Testis (tissue), 2 donors: ENCODE results near the gene ERMP1.

ENCODE experiments used
- POLR2A ChIP-seq: fragments of 450-650 bp; IDR thresholded peaks from one replicate; pipeline ENCODE4 v1.6.1; 2017; ENCODE audit warnings: antibody characterized with exemption, mild to moderate bottlenecking, moderate library complexity
- TF ChIP-seq, protein P1 (sequence below), 3 experiments: fragments of 450-650 bp in 2 of 3; fragments of 200-600 bp in 1 of 3; sonication (generic) in 1 of 3; IDR thresholded peaks; one replicate each; pipeline ENCODE4 v1.5.1; 2016 to 2019; ENCODE audit warnings: antibody characterized with exemption in 3 of 3, mild to moderate bottlenecking in 2 of 3, moderate library complexity in 1 of 3

DNA sequence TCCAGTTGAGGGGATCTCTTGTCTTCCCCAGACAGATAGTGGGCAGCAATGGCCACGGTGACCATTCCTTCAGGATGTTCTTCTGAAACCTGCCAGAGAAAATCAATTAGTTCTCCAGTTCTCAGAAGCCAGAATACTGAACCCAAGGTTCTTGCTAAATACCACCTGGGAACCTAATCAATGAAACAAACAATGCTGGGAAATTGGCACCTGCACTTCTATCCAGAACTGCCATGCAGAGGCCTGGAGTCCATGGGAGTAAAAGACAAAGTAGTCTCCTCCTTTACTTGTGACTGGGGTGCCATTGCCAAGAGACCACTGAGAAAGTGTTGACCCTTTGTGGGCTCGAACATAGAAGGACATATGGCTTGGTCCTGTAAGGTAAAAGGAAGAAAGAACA is 45.7 kb downstream of the ERMP1 start:
- TF ChIP-seq, protein P1, sequence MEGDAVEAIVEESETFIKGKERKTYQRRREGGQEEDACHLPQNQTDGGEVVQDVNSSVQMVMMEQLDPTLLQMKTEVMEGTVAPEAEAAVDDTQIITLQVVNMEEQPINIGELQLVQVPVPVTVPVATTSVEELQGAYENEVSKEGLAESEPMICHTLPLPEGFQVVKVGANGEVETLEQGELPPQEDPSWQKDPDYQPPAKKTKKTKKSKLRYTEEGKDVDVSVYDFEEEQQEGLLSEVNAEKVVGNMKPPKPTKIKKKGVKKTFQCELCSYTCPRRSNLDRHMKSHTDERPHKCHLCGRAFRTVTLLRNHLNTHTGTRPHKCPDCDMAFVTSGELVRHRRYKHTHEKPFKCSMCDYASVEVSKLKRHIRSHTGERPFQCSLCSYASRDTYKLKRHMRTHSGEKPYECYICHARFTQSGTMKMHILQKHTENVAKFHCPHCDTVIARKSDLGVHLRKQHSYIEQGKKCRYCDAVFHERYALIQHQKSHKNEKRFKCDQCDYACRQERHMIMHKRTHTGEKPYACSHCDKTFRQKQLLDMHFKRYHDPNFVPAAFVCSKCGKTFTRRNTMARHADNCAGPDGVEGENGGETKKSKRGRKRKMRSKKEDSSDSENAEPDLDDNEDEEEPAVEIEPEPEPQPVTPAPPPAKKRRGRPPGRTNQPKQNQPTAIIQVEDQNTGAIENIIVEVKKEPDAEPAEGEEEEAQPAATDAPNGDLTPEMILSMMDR (IDR thresholded peaks at IDR 0.05): no peak
- TF ChIP-seq POLR2A: no peak
